Iris pigment epithelial cell (primary cell): Measurements from ENCODE around the gene C4orf33.
"Not testable (repeated sequence)": the region's sequence is repeated elsewhere in the genome, so short reads cannot be mapped to it uniquely, and the experiment has no call there.

ENCODE experiments used
- DNase-seq: peaks from one replicate; pipeline ENCODE4 v3.0.0-alpha.2; 2011; ENCODE audit warnings: low read depth

Gene C4orf33, protein sequence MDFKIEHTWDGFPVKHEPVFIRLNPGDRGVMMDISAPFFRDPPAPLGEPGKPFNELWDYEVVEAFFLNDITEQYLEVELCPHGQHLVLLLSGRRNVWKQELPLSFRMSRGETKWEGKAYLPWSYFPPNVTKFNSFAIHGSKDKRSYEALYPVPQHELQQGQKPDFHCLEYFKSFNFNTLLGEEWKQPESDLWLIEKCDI

DNA sequence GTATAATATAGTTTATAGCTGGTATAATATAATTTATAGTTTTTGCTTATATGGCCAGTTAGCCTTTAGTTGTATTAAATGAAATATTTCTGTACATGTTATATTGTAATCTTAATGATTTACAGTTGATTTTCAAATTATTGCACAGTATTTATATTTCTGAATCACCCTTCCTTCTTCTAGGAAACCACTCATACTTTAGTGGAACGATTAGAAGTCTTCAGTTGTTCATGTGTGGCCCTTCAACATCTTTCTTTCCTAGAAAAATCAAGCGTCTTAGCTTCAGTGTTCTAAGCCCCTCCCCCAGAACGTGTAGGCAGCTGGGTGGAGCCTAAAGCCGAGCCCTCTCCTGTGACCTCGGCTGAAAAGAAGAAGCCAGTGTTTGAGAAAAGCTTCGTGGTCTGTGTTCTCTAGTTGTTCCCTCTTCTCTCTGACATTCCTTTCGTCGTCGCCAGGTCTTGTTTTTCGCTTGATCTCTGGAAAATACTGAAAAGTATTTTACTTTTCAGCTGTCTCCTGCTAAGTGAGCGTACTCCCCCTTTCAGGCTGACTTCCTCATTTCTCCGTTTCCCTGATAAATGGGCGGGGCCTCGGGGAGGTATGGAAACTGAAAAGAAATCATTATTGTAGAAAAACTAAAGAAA lies at the start of gene C4orf33:
Gene C4orf33 (plus strand): TSS at position 342 of the 644 bp plus-strand sequence. CDS start 6,459 bp downstream, outside the sequence.
- peak; percentile 75 for DNase-seq

DNA sequence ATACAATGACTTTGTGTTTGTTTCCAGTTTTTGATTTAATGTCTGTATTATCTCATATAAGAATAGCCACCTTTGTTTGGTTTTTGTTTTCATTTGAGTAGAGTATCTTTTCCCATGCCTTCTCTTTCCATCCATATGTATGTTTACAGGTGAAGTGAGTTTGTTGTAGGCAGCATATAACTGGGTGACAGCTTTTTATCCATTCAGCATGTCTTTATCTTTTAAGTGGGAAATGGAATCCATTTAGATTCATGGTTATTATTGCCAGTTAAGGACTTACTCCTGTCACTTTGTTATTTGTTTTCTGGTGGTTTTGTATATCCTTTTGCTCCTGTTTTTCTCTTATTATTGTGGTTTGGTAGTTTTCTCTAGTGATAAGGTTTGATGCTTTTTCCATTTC lies 36.9 kb upstream of the C4orf33 start:
- no peak for DNase-seq

DNA sequence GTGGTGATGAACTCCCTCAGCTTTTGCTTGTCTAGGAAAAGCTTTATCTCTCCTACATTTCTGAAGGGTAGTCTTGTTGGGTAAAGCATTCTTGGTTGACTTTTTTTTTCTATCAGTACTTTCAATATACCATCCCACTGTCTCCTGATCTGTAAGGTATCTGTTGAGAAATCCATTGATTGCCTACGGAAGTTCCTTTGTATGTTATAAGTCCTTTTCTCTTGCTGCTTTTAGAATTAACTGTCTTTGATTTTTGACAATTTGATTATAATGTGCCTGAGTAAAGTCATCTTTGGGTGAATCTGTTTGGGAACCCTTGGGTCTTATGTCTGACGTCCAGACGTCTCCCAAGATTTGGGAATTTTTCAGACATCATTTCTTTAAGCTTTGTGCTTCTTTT lies 33.4 kb upstream of the C4orf33 start:
- DNase-seq: no peak

DNA sequence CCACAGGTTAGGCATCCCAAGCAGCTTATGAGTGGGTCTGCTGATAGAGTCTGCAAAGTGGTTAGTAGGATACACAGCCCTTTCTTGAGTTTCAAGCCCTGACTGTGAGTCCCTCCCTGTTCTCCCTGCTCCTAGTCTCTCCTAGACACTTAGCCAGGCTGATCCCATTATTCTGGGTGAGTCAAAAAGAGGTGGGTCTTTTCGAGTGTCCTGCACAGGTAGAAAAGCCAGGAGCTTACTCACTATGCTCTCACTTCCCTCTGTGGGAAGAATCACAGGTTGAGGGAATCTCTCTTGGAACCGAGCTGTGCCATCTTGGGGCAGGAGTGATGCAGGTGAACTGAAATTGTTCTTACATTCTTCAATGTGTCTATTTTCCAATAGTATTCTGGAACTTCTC lies 32.3 kb upstream of the C4orf33 start:
- no peak for DNase-seq

DNA sequence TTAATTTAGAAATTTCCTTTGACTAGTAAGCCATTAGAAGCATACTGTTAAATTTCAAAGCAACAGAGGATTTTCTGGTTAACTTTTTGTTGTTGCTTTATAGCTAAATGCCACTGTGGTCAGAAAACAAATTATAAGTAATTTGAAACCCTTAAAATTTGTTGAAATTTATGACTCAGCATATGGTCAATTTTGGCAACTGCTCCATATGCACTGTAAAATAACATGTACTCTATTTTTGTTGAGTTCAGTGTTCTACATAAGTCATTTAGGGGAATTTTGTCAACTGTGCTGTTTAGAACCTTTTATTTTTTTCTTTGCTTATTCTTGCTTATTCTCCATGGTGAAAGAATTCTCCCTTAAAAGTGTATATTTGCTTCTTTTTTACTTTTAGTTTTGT lies 31.2 kb upstream of the C4orf33 start:
- DNase-seq: peak; percentile 80

DNA sequence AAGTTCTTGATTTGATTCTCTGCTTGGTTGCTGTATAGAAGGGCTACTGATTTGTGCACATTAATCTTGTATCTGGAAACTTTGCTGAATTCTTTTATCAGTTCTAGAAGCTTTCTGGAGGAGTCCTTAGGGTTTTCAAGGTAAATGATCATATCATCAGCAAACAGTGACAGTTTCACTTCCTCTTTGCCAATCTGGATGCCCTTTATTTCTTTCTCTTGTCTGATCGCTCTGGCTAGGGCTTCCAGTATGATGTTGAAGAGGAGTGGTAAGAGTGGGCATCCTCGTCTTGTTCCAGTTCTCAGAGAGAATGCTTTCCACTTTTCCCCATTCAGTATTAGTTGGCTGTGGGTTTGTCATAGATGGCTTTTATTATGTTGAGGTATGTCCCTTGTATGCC lies 26.4 kb upstream of the C4orf33 start:
- not testable (repeated sequence) for DNase-seq

DNA sequence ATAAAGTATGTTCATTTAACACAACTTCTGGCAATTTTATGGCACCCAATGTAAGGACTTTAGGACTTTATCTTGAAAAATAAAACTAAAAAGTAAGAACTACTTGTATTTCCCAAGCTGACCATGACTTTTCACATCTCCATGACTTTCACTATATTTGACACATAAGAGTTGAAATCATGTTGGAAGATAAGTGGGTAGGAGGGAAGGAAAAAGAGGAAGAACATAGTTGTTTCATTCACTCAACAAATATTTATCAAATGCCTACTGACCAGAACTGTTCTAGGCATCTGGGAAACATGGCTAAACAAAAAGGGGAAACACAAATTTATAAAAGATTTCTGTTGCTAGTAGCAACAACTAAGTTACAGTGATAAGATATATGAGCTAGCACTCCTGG lies 18.6 kb upstream of the C4orf33 start:
- DNase-seq: no peak

DNA sequence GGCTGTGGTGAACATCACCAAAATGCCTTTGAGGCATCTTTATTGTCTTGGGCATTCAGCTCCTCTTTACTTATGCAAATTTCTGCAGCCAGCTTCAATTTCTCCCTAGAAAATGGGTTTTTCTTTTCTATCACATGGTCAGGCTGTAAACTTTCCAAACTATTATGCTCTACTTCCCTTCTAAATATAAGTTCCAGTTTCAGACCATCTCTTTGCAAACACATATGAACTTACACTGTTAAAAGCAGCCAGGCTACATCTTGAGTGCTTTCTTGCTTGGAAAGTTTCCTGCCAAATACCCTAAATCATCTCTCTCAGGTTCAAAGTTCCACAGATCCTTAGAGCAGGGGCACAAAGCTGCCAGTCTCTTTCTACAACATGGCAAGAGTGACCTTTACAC lies 15.8 kb upstream of the C4orf33 start:
- no peak for DNase-seq

DNA sequence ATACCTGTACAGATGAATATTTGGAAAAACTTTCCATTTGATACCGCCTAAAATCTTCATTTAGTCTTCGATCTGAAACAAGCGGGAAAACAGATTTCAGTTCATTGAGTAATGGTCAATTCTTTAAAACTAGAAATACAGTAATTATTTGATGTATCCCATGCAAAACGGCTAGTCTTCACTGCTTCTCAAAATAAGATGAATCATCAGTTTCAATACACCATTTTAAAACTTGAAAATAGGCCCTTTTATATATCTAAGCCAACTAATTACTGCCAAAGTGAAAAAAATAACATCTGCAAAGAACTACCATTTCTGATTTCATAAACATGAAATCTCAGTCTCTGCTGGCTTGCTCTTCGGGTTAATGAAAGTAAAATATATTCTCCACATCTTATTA lies 13.7 kb upstream of the C4orf33 start:
- DNase-seq: no peak

DNA sequence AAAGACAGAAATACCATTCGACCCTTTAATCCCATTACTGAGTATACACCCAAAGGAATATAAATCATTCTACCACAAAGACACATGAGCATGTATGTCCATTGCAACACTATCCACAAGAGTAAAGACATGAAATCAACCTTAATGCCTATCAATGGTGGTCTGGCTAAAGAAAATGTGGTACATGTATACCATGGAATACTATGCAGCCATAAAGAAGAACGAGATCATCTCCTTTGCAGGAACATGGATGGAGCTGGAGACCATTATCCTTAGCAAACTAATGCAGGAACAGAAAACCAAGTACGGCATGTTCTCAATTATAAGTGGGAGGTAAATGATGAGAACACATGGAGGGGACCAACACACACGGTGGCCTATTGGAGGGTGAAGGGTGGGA lies 10.5 kb upstream of the C4orf33 start:
- DNase-seq: no peak

DNA sequence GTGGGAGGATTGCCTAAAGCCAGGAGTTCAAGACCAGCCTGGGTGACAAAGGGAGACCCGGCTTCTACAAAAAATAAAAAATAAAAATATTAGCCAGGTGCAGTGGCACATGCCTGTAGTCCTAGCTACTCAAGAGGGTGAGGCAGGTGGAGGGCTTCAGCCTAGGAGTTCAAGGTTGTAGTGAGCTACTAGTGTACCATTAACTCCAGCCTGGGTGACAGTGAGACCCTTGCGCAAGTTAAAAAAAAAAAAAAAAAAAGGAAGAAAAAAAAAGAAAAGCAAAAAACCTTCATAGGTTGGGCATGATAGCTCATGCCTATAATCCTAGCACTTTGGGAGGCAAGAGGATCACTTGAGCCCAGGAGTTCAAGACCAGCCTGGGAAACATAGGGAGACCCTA lies 8.4 kb upstream of the C4orf33 start:
- no peak for DNase-seq

DNA sequence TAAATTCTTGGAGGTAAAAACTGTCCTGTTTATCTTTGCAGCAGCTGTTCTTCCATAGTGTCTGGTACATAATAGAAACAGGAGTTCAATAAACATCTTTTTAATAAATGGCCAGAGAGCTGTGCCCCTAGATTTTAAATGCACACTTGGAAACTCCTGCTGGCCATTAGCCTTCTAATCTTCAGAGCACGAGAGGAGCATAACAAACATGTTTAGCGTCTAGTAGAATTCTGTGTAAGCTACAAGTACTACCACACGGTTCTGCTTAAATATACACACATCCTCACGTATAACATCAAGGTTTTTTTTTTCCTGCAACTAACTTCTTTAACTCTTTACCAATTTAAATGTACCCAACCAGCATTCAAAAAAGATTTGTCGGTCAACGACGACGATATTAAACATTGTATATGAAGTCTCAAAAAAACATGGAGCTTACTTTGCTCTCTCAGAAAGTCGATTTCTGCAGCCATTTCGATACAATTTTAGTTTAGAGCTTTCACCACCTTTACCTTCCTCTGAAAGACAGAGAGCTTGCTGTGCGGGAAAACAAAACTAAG lies 3.2 kb upstream of the C4orf33 start:
- peak; percentile 25 for DNase-seq

DNA sequence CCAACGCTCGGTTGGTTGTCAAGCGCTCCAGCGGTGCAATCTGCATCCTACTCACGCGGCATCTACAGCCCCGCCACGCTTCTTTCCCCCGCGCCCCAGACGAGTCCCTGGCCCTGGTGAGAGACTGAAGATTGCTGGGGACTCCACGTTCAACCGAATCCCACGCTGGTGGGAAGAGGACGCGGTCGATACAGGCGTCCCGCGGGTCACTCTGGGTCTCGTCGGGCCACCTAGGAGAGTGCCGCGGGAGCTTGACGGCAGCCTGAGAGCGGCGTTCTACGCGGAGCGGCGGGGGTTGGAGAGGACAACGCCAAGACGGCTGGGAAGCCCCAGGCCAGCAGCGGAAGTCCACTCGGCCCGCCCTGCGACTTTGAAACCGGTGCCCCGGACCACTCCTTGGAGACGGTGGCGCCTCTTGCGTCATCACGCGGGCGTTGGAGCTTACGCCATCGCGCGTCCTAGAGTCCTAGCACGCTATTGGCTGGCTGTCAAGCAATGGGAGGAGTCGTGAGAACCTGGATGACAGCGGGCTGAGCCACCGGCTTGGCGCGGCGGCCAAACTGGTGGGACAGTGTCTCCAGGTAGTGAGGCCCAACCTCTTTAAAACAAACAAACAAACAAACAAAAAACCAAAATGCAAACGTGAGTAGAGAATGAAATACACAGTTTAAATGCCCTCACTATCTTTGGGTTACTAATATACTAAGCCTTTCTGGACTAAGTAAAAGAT lies 2.6 kb upstream of the C4orf33 start, which contains the start of gene SCLT1:
Gene SCLT1 (minus strand): TSS at position 349 of the 730 bp plus-strand sequence. CDS start 436 bp downstream, outside the sequence.
- peak; percentile 98 for DNase-seq

DNA sequence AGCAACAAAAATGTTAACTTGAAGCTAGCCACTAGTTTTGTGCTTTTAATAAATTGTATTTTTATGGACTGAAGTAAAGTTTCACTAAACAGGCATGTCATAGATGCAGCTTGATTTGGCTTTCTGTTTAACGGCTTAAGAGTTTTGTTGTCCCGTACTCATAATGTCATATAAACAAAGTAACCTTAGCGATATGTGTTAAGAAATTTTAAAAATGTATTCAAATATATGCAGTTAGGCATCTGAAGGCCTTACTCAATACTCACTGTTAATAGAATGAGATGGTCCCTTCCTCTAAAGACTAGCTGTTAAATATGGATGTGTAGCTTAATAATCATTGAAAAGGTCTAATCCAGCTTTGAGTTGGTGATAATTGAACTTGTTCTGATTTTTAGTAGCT lies 1.6 kb upstream of the C4orf33 start:
- DNase-seq: no peak

DNA sequence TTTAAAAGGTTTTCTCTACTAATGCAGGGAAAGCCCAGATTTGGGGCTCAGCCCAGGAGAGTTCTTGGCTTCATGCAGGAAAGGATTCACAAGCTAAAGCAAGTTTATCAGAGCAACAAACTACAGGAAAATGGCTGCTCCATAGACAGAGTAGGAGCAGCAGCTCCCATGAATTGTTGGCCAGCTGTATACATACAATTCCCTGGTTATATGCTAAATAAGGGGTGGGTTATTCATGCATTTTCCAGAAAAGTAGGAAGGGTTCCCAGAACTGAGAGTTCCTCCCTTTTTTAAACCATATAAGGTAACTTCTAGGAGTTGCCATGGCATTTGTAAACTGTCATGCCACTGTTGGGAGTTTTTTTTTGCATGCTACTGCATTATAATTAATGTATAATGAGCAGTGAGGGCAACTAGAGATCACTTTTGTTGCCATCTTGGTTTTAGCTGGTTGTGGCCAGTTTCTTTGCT lies 2.6 kb downstream of the C4orf33 start:
- no peak for DNase-seq

DNA sequence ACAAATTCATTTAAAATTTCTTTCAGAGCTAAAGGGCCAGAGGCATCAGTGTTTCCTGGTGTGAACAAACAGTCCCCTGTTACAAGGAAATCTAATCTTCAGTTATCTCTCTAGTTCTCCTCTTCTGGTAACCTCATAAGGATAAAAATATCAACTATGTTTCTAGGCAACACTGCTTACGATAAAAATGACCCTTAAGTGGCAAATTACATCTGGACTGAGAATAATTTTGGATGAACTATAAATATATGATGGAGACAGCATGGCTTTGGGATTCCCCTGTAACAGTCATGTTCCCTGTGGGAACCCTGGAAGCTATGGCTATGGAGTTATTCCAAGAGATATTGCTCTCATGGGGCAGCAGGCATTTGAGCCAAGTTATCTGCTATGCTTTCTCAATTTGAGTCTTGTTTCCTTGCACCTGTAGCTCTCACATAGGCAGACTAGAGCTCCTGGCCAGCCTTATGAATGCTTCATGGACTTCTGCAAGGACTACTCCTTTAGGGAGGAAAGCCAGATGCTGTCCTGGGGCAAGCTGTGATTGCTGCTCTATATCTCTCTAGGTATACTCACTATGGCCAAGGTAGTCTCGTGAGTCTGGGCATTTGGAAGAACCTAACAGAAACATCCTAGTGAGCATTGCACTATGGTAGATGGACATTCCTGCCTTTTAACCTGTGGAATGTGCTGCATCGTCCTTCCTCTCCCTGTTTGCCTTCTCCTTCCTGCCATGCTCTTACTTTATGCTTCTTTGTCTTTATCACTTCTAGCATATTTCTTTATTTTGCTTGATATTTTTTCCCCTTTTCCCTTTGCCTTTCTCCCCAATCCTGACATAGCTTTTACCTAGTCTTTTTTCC lies 14.2 kb downstream of the C4orf33 start:
- DNase-seq: no peak

DNA sequence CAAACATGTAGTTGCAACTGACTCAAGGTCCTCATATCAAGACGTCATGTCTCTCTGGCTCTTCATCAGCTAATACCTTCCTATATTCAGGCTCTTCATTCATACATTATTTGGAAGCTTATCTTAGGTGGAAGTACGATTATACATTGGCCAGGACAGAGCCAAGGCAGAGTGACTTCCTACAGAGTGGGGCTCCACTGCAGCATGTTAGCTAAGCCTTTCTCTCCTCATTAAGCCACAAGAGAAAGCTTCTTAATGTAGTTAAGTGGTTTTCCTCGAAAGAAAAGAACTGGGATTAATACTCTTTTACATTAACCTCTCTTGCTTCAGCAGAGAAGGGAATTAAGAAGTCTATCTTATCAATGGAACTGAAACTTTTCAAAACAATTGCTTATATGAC lies 15.0 kb downstream of the C4orf33 start:
- DNase-seq: no peak

DNA sequence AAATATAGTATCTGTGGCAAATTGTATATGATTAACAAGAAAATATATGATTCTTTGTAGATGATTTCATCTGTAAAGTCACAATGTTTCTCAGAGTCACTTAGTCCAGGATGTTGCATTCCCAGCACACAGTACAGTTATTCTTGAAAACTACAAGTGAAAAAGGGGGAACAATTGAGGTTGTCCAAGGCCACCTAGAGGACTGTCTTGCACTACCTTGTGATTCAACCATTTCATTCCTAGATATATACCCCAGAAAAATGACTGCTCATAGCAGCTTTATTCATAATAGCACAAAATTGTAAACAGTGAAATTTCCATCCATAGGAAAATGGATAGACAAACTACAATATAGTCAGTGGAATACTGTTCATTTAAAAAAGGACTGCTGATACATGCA lies 16.0 kb downstream of the C4orf33 start:
- DNase-seq: no peak

DNA sequence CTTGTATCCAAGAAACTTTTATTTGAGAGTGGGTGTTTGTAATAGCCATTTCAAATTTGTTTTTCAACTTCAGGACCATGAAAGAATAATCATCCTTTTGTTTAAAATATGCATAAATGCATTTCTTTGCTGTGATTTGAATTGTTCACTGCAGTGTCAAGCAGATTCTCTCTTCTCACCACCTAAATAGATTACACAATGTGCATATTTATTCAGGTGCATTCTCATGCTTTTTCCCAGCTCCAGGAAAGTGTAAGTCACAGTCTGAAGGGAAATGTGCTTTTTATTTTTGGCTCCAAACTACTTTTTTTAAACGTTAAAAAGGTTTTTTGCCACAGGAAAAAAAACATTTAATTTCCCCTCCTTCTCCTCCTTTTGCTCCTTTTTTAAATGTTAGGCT lies 17.5 kb downstream of the C4orf33 start:
- DNase-seq: no peak

DNA sequence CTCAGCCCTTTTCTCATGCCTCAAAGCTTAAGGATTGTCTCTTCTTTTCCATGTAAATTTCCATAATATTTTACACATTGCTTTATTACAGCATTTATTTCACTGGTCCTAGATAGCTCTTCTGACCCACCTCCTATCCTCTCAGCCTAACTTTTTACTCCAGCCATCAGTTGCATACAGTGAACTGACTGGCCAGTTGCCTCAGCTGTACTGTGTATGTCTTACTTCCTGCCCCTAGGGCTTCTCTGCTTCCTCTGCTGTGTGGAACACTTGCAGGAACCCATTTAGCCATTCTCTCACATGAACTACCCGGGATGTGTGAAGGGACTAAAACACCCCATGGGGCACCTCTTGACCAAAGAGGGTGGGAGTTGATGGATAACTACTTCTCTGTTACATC lies 18.0 kb downstream of the C4orf33 start:
- no peak for DNase-seq

DNA sequence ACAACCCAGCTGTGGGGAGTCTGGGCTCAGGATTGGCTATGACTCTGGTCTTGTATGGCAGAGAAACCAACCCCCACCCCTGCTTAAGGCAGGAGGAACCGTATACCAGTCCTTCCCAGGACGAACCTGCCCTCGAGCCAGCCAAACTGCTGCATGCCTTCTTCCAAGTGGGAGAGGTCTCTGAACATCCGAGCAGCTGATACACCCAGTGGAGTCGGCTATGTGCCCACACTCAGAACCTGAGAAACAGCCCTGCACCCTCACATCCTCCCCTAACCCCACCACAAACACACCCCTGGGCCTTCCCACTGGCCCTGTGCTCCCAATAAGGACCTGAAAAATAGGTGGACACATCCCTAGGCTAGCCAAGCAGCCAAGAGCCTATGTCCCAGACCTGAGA lies 21.8 kb downstream of the C4orf33 start:
- no peak for DNase-seq

DNA sequence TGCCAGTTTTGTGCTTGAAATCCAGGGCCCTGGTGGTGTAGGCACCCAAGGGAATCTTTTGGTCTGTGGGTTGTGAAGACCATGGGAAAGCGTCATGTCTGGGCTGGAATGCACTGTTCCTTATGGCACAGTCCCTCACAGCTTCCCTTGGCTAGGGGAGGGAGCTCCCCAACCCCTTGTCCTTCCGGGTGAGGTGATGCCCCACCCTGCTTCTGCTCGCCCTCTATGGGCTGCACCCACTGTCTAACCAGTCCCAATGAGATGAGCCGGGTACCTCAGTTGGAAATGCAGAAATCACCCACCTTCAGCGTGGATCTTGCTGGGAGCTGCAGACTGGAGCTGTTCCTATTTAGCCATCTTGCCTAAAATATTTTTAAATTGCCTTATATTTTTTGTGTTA lies 30.7 kb downstream of the C4orf33 start:
- DNase-seq: not testable (repeated sequence)
